GM19372 (cell line): Measurements from ENCODE around the gene AZIN2.
"Not testable (repeated sequence)": the region's sequence is repeated elsewhere in the genome, so short reads cannot be mapped to it uniquely, and the experiment has no call there.

Source experiments
- ATAC-seq: cut with Tn5 transposase; IDR thresholded peaks from one replicate; pipeline ENCODE4 v1.9.1; 2021; ENCODE audit warnings: mild to moderate bottlenecking, low read depth, moderate library complexity; ENCODE audit not compliant: unreplicated experiment

AZIN2 gene

GRCh38 chr1:33123266-33123665 is 42.3 kb downstream of the AZIN2 start:
- ATAC-seq, result no peak

- not testable (repeated sequence) for ATAC-seq
These were observed 43.7 kb downstream of the AZIN2 start for GRCh38 chr1:33124647-33125046.

- ATAC-seq, result no peak
These were observed 45.6 kb downstream of the AZIN2 start for GRCh38 chr1:33126411-33127000.

- ATAC-seq, result peak; percentile 94
These were observed 46.3 kb downstream of the AZIN2 start for GRCh38 chr1:33127001-33127823.

GRCh38 chr1:33128781-33129180 is 47.8 kb downstream of the AZIN2 start:
- ATAC-seq, result no peak

DNA sequence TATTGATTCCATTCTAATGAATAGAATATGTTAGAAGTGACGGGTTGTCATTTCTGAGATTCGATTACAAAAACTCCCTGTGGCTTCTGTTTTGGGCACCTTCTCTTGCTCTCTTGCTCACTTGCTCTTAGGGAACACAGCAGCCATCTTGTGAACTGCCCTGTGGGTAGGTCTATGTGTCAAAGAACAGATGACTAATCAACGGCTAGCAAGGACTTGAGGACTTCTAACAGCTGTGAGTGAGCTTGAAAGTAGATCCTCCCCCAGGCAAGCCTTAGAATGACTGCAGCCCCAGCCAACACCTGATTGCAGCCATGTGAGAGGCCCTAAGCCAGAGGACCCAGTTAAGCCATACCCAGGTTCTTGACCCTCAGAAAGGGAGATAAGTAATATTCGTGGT is 49.3 kb downstream of the AZIN2 start:
- ATAC-seq, result no peak

- ATAC-seq, result no peak
These were observed 50.2 kb downstream of the AZIN2 start for GRCh38 chr1:33131191-33131590.

DNA sequence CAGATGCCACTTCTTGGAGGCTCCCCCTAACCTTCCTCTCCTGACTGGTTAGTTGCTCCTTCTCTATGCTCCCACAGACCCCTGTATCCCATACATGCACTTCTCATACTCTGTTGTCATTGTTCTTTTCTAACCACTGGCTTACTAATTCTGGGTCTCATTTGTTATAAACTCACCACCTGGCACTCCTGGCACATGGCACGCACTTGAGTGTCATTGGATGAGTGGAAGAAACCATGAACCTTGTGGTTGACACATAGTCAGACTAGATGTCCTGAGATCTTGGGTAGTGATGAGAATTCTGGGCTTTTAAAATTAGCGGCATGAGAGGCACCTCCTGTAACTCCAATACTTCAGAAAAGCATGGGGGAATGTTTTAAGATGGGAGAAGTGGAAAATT is 51.6 kb downstream of the AZIN2 start:
- ATAC-seq, result no peak

DNA sequence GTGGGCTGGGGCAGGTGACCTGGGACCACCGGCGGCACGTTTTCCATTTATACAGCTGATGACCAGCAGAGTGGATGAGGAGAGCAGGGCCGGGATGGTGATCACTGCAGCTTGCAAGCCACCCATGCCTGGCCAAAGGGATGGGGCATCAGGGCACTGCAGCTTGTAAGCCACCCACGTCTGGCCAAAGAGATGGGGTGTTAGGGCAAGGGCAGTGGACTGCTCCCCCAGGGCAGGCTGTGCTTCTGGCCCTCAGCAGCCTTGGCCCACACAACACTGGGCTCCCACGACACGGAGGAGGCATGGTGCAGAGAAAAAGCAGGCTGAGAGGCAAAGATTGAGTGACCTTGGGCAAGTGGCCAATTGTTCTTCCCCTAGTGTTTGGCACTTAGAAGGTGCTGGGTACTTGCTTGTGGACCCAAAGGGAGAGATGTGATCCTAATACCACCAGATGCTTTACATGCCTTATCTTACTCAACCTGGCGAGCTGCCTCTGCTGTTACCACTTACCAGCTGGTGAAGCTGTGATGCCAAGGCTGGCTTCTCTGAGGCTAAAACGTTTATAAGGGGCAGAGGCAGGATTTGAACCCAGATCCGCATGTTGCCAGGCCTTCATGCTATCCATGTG is 52.6 kb downstream of the AZIN2 start:
- no peak for ATAC-seq

GRCh38 chr1:33136041-33136440 is 55.1 kb downstream of the AZIN2 start:
- ATAC-seq, result not testable (repeated sequence)

DNA sequence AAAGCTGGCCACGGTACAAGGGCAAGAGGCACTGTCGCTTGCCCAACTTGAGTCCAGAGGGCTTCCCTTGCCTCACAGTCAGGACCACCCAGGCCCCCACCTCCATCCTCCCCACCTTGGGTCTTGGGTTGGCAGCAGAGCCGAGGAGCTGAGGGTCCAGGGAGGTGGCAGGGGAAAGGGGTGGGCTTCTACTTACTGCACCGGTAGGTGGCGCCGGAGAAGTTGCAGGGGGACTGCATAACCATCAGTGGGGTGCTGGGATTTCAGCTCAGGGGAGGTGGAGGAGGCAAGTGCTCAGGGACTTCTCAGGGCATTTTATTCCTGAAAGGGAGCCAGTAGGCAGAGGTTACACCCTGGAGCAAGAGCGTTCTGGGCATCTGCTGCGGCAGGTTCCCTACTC is 56.8 kb downstream of the AZIN2 start:
- ATAC-seq, result no peak

GRCh38 chr1:33140153-33141149 is 59.5 kb downstream of the AZIN2 start:
- ATAC-seq, result no peak

GRCh38 chr1:33141216-33141615 is 60.3 kb downstream of the AZIN2 start:
- no peak for ATAC-seq

GRCh38 chr1:33141781-33142180 is 60.8 kb downstream of the AZIN2 start:
- ATAC-seq, result no peak

DNA sequence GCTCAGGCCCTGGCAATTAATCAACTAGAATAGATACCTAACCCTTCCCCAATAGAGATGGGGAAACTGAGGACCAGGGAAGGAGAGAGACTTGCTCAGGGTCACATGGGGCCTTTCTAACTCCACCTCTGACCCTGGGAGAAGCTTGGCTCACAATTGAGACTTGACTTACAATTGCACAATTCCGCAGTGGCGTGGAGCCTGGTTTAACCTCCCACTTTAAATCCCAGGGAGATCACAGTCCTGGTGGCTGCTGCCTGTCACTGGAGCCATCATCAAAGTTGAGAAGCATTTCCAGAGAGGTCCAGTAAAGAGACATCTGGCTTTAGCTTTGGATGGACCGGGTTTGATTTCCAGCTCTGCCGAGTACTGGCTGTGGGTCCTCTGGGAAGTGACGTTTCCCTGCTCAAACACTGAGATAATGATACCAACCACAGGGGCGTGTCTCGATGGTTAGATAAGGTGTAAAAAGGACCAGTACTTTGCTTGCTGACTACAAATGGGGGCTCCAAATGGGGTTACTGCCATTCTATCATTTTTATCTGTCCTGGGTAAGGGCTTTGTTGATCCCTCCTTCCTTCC is 61.6 kb downstream of the AZIN2 start:
- no peak for ATAC-seq

- ATAC-seq, result no peak
These were observed 62.2 kb downstream of the AZIN2 start for GRCh38 chr1:33143176-33143575.

GRCh38 chr1:33143698-33144097 is 62.7 kb downstream of the AZIN2 start:
- no peak for ATAC-seq

GRCh38 chr1:33146003-33146402 is 65.0 kb downstream of the AZIN2 start:
- no peak for ATAC-seq

DNA sequence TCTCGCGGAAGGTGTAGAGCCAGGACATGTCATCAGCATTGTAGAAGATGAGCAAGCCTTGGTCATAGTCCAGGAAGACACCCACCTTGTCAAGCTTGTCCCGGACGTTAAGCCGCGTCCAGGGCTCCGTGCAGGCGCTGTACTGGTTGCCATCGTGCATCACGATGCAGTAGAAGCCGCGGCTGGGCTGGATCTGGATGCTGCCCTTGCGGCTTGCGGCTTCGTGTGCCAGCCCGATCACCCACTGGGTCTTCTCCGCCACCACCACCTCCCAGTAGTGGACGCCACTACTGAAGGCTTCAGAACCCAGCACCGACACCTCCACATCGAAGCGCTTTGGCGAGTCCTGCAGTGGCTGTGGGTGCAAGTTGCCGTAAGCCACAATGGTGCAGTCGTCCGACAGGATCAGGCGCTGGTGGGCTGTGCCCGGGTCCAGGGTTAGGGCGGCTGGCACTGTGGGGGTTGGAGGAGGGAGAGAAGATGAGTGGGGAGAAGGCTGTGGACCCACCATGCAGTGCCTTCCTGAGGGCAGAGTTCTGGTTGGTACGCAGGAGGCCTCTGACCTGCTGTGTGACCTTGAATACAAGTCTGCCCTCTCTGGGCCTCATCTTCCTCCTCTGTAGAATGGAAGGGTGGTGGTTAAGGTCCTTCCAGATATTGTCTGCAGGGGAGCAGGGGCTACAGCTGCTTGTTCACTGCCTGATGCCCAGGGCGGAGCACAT is 66.5 kb downstream of the AZIN2 start:
- ATAC-seq, result no peak

DNA sequence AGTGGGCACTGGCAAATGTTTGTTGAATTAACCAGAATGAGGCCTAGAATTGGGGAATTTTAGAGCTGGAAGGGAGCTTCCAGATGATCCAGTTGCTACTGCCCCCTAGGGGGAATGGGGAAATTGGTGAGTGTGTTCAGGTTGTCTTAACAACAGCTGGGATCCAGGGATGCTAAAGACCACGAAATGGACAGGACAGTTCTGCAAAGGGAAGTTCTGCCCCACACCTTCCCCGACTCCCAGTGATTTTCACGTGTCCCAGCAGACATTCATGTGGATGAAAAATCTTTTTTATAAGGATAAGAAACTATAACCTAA is 67.0 kb downstream of the AZIN2 start:
- no peak for ATAC-seq
